ENCODE results near the gene PKN3.

The PKN3 gene

DNA sequence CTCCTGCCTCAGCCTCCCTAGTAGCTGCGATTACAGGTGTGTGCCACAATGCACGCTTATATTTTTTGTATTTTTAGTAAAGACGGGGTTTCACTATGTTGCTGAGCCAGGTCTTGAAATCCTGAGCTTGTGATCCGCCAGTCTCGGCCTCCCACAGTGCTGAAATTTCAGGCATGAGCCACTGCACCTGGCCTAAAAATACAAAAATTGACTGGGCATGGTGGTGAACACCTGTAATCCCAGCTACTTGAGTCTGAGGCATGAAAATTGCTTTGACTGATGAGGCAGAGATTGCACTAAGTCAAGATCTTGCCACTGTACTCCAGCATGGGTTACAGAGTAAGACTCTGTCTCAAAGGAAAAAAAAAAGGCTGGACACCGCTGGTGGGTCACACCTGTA is 32.5 kb upstream of the PKN3 start:
- H3K27ac ChIP-seq (ENCODE audit: low read length), result no peak overlapping the region
- no peaks in the 10 kb centered on the region for H3K79me2 ChIP-seq (ENCODE audit: low read length)
- H3K4me3 ChIP-seq (ENCODE audit: low read length), result no peak overlapping the region
- H3K9ac ChIP-seq (ENCODE audit: low read length), result no peak overlapping the region
- DNase-seq, result no peak
- TF ChIP-seq EZH2phosphoT487 (IDR thresholded peaks at IDR 0.05; ENCODE audit: low read length) (no peak), EZH2 (optimal IDR thresholded peaks at IDR 0.05; ENCODE audit: low read depth, low read length) (no peak)
- TF ChIP-seq, protein P1, sequence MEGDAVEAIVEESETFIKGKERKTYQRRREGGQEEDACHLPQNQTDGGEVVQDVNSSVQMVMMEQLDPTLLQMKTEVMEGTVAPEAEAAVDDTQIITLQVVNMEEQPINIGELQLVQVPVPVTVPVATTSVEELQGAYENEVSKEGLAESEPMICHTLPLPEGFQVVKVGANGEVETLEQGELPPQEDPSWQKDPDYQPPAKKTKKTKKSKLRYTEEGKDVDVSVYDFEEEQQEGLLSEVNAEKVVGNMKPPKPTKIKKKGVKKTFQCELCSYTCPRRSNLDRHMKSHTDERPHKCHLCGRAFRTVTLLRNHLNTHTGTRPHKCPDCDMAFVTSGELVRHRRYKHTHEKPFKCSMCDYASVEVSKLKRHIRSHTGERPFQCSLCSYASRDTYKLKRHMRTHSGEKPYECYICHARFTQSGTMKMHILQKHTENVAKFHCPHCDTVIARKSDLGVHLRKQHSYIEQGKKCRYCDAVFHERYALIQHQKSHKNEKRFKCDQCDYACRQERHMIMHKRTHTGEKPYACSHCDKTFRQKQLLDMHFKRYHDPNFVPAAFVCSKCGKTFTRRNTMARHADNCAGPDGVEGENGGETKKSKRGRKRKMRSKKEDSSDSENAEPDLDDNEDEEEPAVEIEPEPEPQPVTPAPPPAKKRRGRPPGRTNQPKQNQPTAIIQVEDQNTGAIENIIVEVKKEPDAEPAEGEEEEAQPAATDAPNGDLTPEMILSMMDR (IDR thresholded peaks at IDR 0.05; ENCODE audit: low read length), result no peak
- H3K9me3 ChIP-seq (replicated peaks; ENCODE audit: insufficient read depth, low read length), result no peaks in the 10 kb centered on the region
- H3K4me1 ChIP-seq (ENCODE audit: low read length), result no peaks in the 10 kb centered on the region
- no peak overlapping the region for H2AFZ ChIP-seq (ENCODE audit: low read length)
- H3K9me2 ChIP-seq (replicated peaks; ENCODE audit: insufficient read depth, low read length), result no peaks in the 10 kb centered on the region
- H4K20me1 ChIP-seq (ENCODE audit: insufficient read depth, low read length), result no peaks in the 10 kb centered on the region
- H3K36me3 ChIP-seq (replicated peaks; ENCODE audit: insufficient read depth, low read length), result no peaks in the 10 kb centered on the region
- no peaks in the 10 kb centered on the region for H3K27me3 ChIP-seq (replicated peaks; ENCODE audit: insufficient read depth, low read length)
- H3F3A ChIP-seq (ENCODE audit: insufficient read depth, low read length), result no peaks in the 10 kb centered on the region
- no peak overlapping the region for H3K4me2 ChIP-seq (ENCODE audit: low read depth, low read length)

DNA sequence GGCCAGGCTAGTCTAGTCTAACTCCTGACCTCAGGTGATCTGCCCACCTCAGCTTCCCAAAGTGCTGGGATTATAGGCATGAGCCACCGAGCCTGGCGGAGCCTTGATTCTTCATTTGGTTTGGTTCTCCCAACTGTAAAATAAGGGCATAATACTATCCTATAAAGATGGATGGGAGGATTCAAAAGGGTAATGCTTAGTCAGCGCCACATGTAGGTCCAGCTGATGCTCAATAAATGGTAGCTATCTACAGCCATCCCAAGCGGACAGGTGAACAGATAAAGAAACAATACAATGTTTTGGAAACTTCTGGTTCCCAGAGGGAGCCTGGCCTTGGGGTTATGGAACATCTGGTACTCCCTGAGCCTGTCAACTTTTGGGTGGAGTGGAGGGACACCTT is 26.9 kb upstream of the PKN3 start:
- Histone ChIP-seq H3K9me3 (replicated peaks; ENCODE audit: insufficient read depth, low read length) (no peaks in the 10 kb centered on the region), H2AFZ (ENCODE audit: low read length) (no peak overlapping the region), H3K27me3 (replicated peaks; ENCODE audit: insufficient read depth, low read length) (no peaks in the 10 kb centered on the region), H3K9me2 (replicated peaks; ENCODE audit: insufficient read depth, low read length) (no peaks in the 10 kb centered on the region), H3K4me3 (ENCODE audit: low read length) (no peak overlapping the region), H3K4me2 (ENCODE audit: low read depth, low read length) (no peak overlapping the region), H3K4me1 (ENCODE audit: low read length) (no peaks in the 10 kb centered on the region), H3K36me3 (replicated peaks; ENCODE audit: insufficient read depth, low read length) (no peaks in the 10 kb centered on the region), H3K27ac (ENCODE audit: low read length) (no peak overlapping the region), H3K79me2 (ENCODE audit: low read length) (no peaks in the 10 kb centered on the region), H3K9ac (ENCODE audit: low read length) (no peak overlapping the region), H4K20me1 (ENCODE audit: insufficient read depth, low read length) (no peaks in the 10 kb centered on the region), H3F3A (ENCODE audit: insufficient read depth, low read length) (no peaks in the 10 kb centered on the region)
- TF ChIP-seq EZH2 (optimal IDR thresholded peaks at IDR 0.05; ENCODE audit: low read depth, low read length), result no peak
- no peak for TF ChIP-seq EZH2phosphoT487 (IDR thresholded peaks at IDR 0.05; ENCODE audit: low read length)
- TF ChIP-seq, protein P1 (IDR thresholded peaks at IDR 0.05; ENCODE audit: low read length), result no peak
- DNase-seq, result no peak

DNA sequence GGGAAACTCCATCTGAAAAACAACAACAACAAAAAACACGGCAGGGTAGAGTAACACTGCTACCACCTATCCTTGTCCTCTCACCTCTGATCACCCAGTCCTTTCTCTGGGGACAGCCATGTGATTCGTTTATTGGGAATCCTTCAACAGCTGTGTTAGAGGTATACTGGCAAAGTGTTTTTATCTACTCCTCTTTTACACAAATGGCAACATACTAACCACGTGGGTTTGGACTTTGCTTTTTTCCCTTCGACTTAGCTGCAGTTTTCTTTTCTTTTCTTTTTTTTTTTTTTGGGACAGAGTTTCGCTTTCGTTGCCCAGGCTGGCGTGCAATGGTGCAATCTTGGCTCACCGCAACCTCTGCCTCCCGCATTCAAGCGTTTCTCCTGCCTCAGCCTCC is 24.5 kb upstream of the PKN3 start:
- Histone ChIP-seq H4K20me1 (ENCODE audit: insufficient read depth, low read length) (no peaks in the 10 kb centered on the region), H3K27me3 (replicated peaks; ENCODE audit: insufficient read depth, low read length) (no peaks in the 10 kb centered on the region), H3K9ac (ENCODE audit: low read length) (no peak overlapping the region), H3K4me3 (ENCODE audit: low read length) (no peak overlapping the region), H3K4me2 (ENCODE audit: low read depth, low read length) (no peak overlapping the region), H3K36me3 (replicated peaks; ENCODE audit: insufficient read depth, low read length) (no peaks in the 10 kb centered on the region), H2AFZ (ENCODE audit: low read length) (no peak overlapping the region), H3K27ac (ENCODE audit: low read length) (no peak overlapping the region), H3K4me1 (ENCODE audit: low read length) (no peaks in the 10 kb centered on the region), H3K9me2 (replicated peaks; ENCODE audit: insufficient read depth, low read length) (no peaks in the 10 kb centered on the region), H3K79me2 (ENCODE audit: low read length) (peaks cover 4% of the 10 kb centered on the region; the same call in 1 of the 2 replicates), H3K9me3 (replicated peaks; ENCODE audit: insufficient read depth, low read length) (no peaks in the 10 kb centered on the region), H3F3A (ENCODE audit: insufficient read depth, low read length) (no peaks in the 10 kb centered on the region)
- no peak for DNase-seq
- TF ChIP-seq EZH2phosphoT487 (IDR thresholded peaks at IDR 0.05; ENCODE audit: low read length) (no peak), EZH2 (optimal IDR thresholded peaks at IDR 0.05; ENCODE audit: low read depth, low read length) (no peak)
- TF ChIP-seq, protein P1 (IDR thresholded peaks at IDR 0.05; ENCODE audit: low read length), result no peak

Data from MM.1S (cell line).